ENCODE results near the gene HNF4A. TPM values are rescaled to one million over a fixed set of nuclear protein-coding genes. Genes with fewer than 3 reads are reported as not detected.
A peak's percentile ranks its signal among the peaks of the same experiment; 100 is the strongest.

HNF4A gene
- polyA plus RNA-seq, 1 of the 3 experiments (the other 2 are of a cell fraction), result not detected

DNA sequence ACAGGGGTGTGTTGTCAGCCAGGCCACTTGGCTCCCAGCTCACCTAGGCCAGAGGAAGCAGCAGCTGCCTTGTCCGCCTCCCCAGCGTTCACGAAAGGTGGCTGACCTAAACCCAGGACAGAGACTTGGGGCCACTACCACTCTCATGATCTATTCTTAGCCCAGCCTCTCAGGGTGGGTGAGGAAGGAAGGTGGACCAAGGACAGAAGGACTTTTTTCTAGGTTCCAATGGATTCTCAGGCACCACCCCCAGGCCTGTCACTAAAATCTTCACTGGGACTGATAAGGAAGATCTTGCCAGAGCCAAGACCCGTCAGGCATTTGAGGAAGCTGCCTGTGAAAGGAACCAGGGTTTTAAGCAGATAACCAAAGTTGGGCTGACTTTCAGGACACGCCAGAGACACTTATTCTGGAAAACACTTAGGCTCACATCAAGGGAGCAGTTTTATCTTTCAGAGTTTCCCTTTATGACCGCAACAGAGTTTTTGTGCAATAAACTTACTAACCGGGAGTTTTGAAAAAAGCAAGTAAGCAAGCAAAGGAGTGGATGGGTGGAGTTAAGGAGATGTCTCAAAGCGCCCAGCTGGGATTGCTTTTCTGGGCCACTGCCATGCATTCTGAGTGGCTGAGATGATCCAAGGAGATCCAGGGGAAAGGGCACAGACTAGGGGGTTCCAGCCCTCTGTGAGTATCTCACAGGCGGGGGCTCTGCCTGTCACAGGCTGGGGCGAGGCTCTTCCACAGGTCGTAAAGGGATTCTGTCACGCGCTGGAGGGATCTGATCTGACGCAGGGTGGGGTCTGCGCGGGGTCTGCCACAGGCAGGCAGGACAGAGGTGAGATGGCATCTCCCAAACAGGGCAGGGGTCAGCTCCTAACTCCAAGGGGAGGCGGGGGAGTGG is 45.5 kb upstream of the HNF4A start:
- TF ChIP-seq, protein P1, sequence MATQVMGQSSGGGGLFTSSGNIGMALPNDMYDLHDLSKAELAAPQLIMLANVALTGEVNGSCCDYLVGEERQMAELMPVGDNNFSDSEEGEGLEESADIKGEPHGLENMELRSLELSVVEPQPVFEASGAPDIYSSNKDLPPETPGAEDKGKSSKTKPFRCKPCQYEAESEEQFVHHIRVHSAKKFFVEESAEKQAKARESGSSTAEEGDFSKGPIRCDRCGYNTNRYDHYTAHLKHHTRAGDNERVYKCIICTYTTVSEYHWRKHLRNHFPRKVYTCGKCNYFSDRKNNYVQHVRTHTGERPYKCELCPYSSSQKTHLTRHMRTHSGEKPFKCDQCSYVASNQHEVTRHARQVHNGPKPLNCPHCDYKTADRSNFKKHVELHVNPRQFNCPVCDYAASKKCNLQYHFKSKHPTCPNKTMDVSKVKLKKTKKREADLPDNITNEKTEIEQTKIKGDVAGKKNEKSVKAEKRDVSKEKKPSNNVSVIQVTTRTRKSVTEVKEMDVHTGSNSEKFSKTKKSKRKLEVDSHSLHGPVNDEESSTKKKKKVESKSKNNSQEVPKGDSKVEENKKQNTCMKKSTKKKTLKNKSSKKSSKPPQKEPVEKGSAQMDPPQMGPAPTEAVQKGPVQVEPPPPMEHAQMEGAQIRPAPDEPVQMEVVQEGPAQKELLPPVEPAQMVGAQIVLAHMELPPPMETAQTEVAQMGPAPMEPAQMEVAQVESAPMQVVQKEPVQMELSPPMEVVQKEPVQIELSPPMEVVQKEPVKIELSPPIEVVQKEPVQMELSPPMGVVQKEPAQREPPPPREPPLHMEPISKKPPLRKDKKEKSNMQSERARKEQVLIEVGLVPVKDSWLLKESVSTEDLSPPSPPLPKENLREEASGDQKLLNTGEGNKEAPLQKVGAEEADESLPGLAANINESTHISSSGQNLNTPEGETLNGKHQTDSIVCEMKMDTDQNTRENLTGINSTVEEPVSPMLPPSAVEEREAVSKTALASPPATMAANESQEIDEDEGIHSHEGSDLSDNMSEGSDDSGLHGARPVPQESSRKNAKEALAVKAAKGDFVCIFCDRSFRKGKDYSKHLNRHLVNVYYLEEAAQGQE (IDR thresholded peaks at IDR 0.05; ENCODE audit: low read depth, low read length), result no peak
- TF ChIP-seq MXI1 (IDR thresholded peaks at IDR 0.05; ENCODE audit: low read depth, low read length) (no peak), POLR2AphosphoS5 (IDR thresholded peaks at IDR 0.05; ENCODE audit: low read depth, low read length) (no peak), RXRA (IDR thresholded peaks at IDR 0.05; ENCODE audit: borderline replicate concordance, low read depth) (no peak), NRF1 (IDR thresholded peaks at IDR 0.05; ENCODE audit: low read depth, low read length) (no peak), FOXM1 (IDR thresholded peaks at IDR 0.05; ENCODE audit: low read depth) (no peak), JUND (IDR thresholded peaks at IDR 0.05) (no peak), MAX (IDR thresholded peaks at IDR 0.05; ENCODE audit: low read depth) (no peak), FOSL2 (IDR thresholded peaks at IDR 0.05; ENCODE audit: borderline replicate concordance, low read depth) (no peak), NFIC (IDR thresholded peaks at IDR 0.05; ENCODE audit: borderline replicate concordance) (no peak), EP300 (IDR thresholded peaks at IDR 0.05; ENCODE audit: borderline replicate concordance in 1 of 2, low read depth in 1 of 2, low read length in 1 of 2) (no peak), ELF1 (IDR thresholded peaks at IDR 0.05) (no peak)
- TF ChIP-seq, protein P2, sequence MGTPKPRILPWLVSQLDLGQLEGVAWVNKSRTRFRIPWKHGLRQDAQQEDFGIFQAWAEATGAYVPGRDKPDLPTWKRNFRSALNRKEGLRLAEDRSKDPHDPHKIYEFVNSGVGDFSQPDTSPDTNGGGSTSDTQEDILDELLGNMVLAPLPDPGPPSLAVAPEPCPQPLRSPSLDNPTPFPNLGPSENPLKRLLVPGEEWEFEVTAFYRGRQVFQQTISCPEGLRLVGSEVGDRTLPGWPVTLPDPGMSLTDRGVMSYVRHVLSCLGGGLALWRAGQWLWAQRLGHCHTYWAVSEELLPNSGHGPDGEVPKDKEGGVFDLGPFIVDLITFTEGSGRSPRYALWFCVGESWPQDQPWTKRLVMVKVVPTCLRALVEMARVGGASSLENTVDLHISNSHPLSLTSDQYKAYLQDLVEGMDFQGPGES (IDR thresholded peaks at IDR 0.05; ENCODE audit: low read depth, low read length), result no peak
- POLR2A ChIA-PET, result interaction anchor here (0.7 kb wide), 1 partner anchor 63 kb away, joined by 4 read pairs; the partner anchor contains the start of gene GDAP1L1
- no peak for DNase-seq
- Histone ChIP-seq H4K20me1 (ENCODE audit: insufficient read depth) (no peaks in the 10 kb centered on the region), H3K4me1 (ENCODE audit: control insufficient read depth in 1 of 2, insufficient read depth in 2 of 2, low read depth in 1 of 2, low read length in 1 of 2) (peaks cover 4 to 10% of the 10 kb centered on the region in 2 experiments; a peak in 1 of 4 replicates), H3K9me3 (no peaks in the 10 kb centered on the region), H3K4me2 (peak overlapping the region; percentile 95), H3K36me3 (replicated peaks in 1 of 2; ENCODE audit: control insufficient read depth in 1 of 2, insufficient read depth in 2 of 2, low read length in 1 of 2) (peaks cover 2 to 3% of the 10 kb centered on the region in 2 experiments), H3K79me2 (ENCODE audit: insufficient read depth) (peaks cover 13% of the 10 kb centered on the region; the same call in 1 of the 2 replicates), H2AFZ (ENCODE audit: low read depth) (peak overlapping the region; percentile 98), H3K27me3 (ENCODE audit: insufficient read depth) (no peaks in the 10 kb centered on the region), H3K9ac (peak overlapping the region; percentile 71), H3K27ac (ENCODE audit: low read depth in 2 of 2, low read length in 1 of 2) (no peak overlapping the region), H3K4me3 (ENCODE audit: low read depth in 2 of 2, low read length in 1 of 2) (peak overlapping the region; percentile 81 to 92), H3K9me2 (no peaks in the 10 kb centered on the region), H3F3A (replicated peaks; ENCODE audit: insufficient read depth) (no peaks in the 10 kb centered on the region)
- CTCF ChIA-PET, result interaction anchor here (0.8 to 10.7 kb wide), 27 partner anchors 9 to 196 kb away, joined by 3 to 264 read pairs (median 6); partner anchors contain the start of genes GDAP1L1 and OSER1
- 49% methylated on average over 9 of the region's 17 CpGs for WGBS (ENCODE audit: low lambda C conversion rate)
